H1 (cell line): Measurements from ENCODE around the gene EPG5. TPM values are rescaled to one million over a fixed set of nuclear protein-coding genes. Genes with fewer than 3 reads are reported as not detected.

Experiments
- CTCF ChIA-PET: fragments of 300-600 bp; sonication (Branson Sonifier 250); formaldehyde crosslinking; loops from one replicate; lab custom pipeline; 2021; ENCODE audit not compliant: partially characterized antibody; lab: Charles Lee
- POLR2A ChIA-PET: fragments of 300-600 bp; sonication (Branson Sonifier 250); formaldehyde crosslinking; loops from one replicate; lab custom pipeline; 2021; ENCODE audit warnings: inconsistent platforms; ENCODE audit not compliant: partially characterized antibody; lab: Charles Lee
- DNase-seq, 2 experiments: peaks; one replicate each; pipeline versions ENCODE4 v3.0.0 to v3.0.0-alpha.2; 2010 to 2022; ENCODE audit warnings: low spot score in 2 of 2, low read depth in 1 of 2, mixed read lengths in 1 of 2
- FAIRE-seq: peaks from 2 replicates; lab custom pipeline; 2011; peaks lifted over from hg19 to GRCh38; lab: Jason Lieb, UNC
- H2AFZ ChIP-seq: 2 replicates; pipeline ENCODE4 v1.8.1; 2012; ENCODE audit warnings: low read length, inconsistent platforms
- H2AK5ac ChIP-seq: 2 replicates; pipeline ENCODE4 v1.6.1; 2013; ENCODE audit warnings: low read depth, low read length
- H2BK120ac ChIP-seq: replicated peaks from 2 replicates; pipeline ENCODE3; 2013; ENCODE audit warnings: low read depth, low read length, inconsistent platforms
- H2BK12ac ChIP-seq: 2 replicates; pipeline ENCODE4 v1.6.1; 2013; ENCODE audit warnings: low read depth, low read length
- H2BK15ac ChIP-seq: 2 replicates; pipeline ENCODE4 v1.6.1; 2013; ENCODE audit warnings: low read length
- H2BK20ac ChIP-seq: 2 replicates; pipeline ENCODE4 v1.6.1; 2013; ENCODE audit warnings: low read length
- H2BK5ac ChIP-seq: 2 replicates; pipeline ENCODE4 v1.6.1; 2013; ENCODE audit warnings: low read depth, low read length
- H3K14ac ChIP-seq: 2 replicates; pipeline ENCODE4 v1.6.1; 2013; ENCODE audit warnings: inconsistent platforms; ENCODE audit not compliant: insufficient read length
- H3K18ac ChIP-seq: 2 replicates; pipeline ENCODE4 v1.6.1; 2013; ENCODE audit warnings: low read length; ENCODE audit errors: extremely low read depth
- H3K23ac ChIP-seq: 2 replicates; pipeline ENCODE4 v1.6.1; 2013; ENCODE audit warnings: inconsistent platforms; ENCODE audit not compliant: insufficient read length
- H3K23me2 ChIP-seq: 2 replicates; pipeline ENCODE4 v1.6.1; 2013; ENCODE audit warnings: low read depth, low read length
- H3K27ac ChIP-seq: 2 replicates; pipeline ENCODE4 v1.6.1; 2011; ENCODE audit warnings: low read depth, low read length, inconsistent platforms
- H3K27me3 ChIP-seq, 4 experiments: replicated peaks in 1 of 4; 1 replicate in 1 of 4; 2 replicates in 3 of 4; pipeline versions ENCODE4 v1.6.1 to v1.8.1; 2011 to 2013; ENCODE audit warnings: low read length in 3 of 4, mild to moderate bottlenecking in 3 of 4, inconsistent platforms in 2 of 4, mixed read lengths in 2 of 4, moderate library complexity in 1 of 4; ENCODE audit not compliant: control insufficient read depth in 3 of 4, insufficient read depth in 3 of 4; ENCODE audit errors: extremely low read depth in 1 of 4
- H3K36me3 ChIP-seq, 4 experiments: 2 replicates each; pipeline versions ENCODE4 v1.6.1 to v1.8.1; 2011 to 2013; ENCODE audit warnings: mild to moderate bottlenecking in 4 of 4, low read length in 3 of 4, moderate library complexity in 2 of 4, control low read depth in 1 of 4, inconsistent platforms in 1 of 4; ENCODE audit not compliant: insufficient read depth in 4 of 4, control insufficient read depth in 2 of 4
- H3K4ac ChIP-seq: replicated peaks from 2 replicates; pipeline ENCODE3; 2013; ENCODE audit warnings: low read length, low read depth, mixed read lengths, inconsistent platforms; ENCODE audit not compliant: insufficient read length
- H3K4me1 ChIP-seq, 4 experiments: replicated peaks in 1 of 4; 1 replicate in 1 of 4; 2 replicates in 3 of 4; pipeline versions ENCODE4 v1.6.1 to v1.8.1; 2011 to 2013; ENCODE audit warnings: low read length in 3 of 4, inconsistent platforms in 2 of 4, mixed read lengths in 1 of 4; ENCODE audit not compliant: insufficient read depth in 4 of 4, control insufficient read depth in 3 of 4
- H3K4me2 ChIP-seq, 2 experiments: 2 replicates each; pipeline versions ENCODE4 v1.6.1 to v1.8.1; 2011 to 2013; ENCODE audit warnings: low read depth in 2 of 2, low read length in 2 of 2, control low read depth in 1 of 2, inconsistent platforms in 1 of 2, mild to moderate bottlenecking in 1 of 2; ENCODE audit not compliant: insufficient read depth in 1 of 2
- H3K4me3 ChIP-seq, 4 experiments: fragments of 200-600, 300-600 bp in 1 of 4; sonication (generic), shearing (Covaris generic), sonication (Bioruptor Twin) in 1 of 4; 2 replicates each; pipeline versions ENCODE4 v1.5.1 to v1.8.1; 2011 to 2016; ENCODE audit warnings: low read length in 4 of 4, low read depth in 3 of 4, control low read depth in 2 of 4, inconsistent platforms in 2 of 4, mild to moderate bottlenecking in 2 of 4, mixed read lengths in 1 of 4, moderate library complexity in 1 of 4; ENCODE audit not compliant: insufficient read depth in 2 of 4; ENCODE audit errors: extremely low read depth in 1 of 4
- H3K56ac ChIP-seq: replicated peaks from 2 replicates; pipeline ENCODE3; 2013; ENCODE audit warnings: low read depth, mild to moderate bottlenecking, mixed read lengths, low read length, inconsistent platforms; ENCODE audit not compliant: insufficient read length
- H3K79me1 ChIP-seq: 2 replicates; pipeline ENCODE4 v1.6.1; 2013; ENCODE audit warnings: low read depth, low read length, control low read depth
- H3K79me2 ChIP-seq, 2 experiments: 2 replicates each; pipeline versions ENCODE4 v1.6.1 to v1.8.1; 2012 to 2013; ENCODE audit warnings: low read length in 2 of 2, mild to moderate bottlenecking in 2 of 2, inconsistent platforms in 1 of 2; ENCODE audit not compliant: insufficient read depth in 2 of 2, control insufficient read depth in 1 of 2
- H3K9ac ChIP-seq, 4 experiments: replicated peaks in 1 of 4; 1 replicate in 1 of 4; 2 replicates in 3 of 4; pipeline versions ENCODE4 v1.6.1 to v1.8.1; 2011 to 2013; ENCODE audit warnings: low read depth in 3 of 4, low read length in 3 of 4, control low read depth in 2 of 4, mild to moderate bottlenecking in 2 of 4, moderate library complexity in 2 of 4, inconsistent platforms in 1 of 4; ENCODE audit errors: extremely low read depth in 1 of 4
- H3K9me3 ChIP-seq, 2 experiments: 2 replicates each; pipeline versions ENCODE4 v1.6.1 to v1.8.1; 2012 to 2013; ENCODE audit warnings: mild to moderate bottlenecking in 2 of 2, moderate library complexity in 2 of 2, control low read depth in 1 of 2, inconsistent platforms in 1 of 2, low read depth in 1 of 2, low read length in 1 of 2, mixed read lengths in 1 of 2; ENCODE audit not compliant: insufficient read depth in 2 of 2
- H4K20me1 ChIP-seq, 2 experiments: replicated peaks in 1 of 2; 2 replicates each; pipeline versions ENCODE3 to v1.8.1; 2011 to 2013; ENCODE audit warnings: inconsistent platforms in 2 of 2, low read length in 2 of 2, mild to moderate bottlenecking in 1 of 2; ENCODE audit not compliant: insufficient read depth in 2 of 2, control insufficient read depth in 1 of 2
- H4K5ac ChIP-seq: 2 replicates; pipeline ENCODE4 v1.6.1; 2013; ENCODE audit warnings: low read length, low read depth, mixed read lengths, inconsistent platforms; ENCODE audit not compliant: insufficient read length
- H4K8ac ChIP-seq: 2 replicates; pipeline ENCODE4 v1.8.0; 2013; ENCODE audit warnings: mild to moderate bottlenecking, moderate library complexity, low read length, inconsistent platforms; ENCODE audit not compliant: insufficient read depth; ENCODE audit errors: extremely low read depth
- H4K91ac ChIP-seq: replicated peaks from 2 replicates; pipeline ENCODE3; 2013; ENCODE audit warnings: low read length, mixed read lengths, inconsistent platforms; ENCODE audit not compliant: insufficient read length
- CBX5 ChIP-seq: fragments of 300-800, 300-1000 bp; sonication (generic); IDR thresholded peaks from 2 replicates; pipeline ENCODE4 v1.7.1; 2016; ENCODE audit warnings: antibody characterized with exemption, low read length, low read depth
- EZH2 ChIP-seq: fragments of 200-600 bp; sonication (generic); IDR thresholded peaks from 2 replicates; pipeline ENCODE4 v1.7.1; 2012; ENCODE audit warnings: low read depth, mild to moderate bottlenecking, moderate library complexity, low read length, inconsistent platforms; ENCODE audit not compliant: severe bottlenecking
- JUN ChIP-seq: IDR thresholded peaks from 2 replicates; pipeline ENCODE4 v1.6.1; 2011; ENCODE audit warnings: low read depth, mild to moderate bottlenecking, improper control_type of control experiment, low read length
- JUND ChIP-seq: IDR thresholded peaks from 2 replicates; pipeline ENCODE4 v1.6.1; 2011; ENCODE audit warnings: mild to moderate bottlenecking, improper control_type of control experiment, low read length
- RFX5 ChIP-seq: IDR thresholded peaks from 2 replicates; pipeline ENCODE4 v1.6.1; 2011; ENCODE audit warnings: low read depth, low read length, improper control_type of control experiment, borderline replicate concordance
- SIX5 ChIP-seq: IDR thresholded peaks from 2 replicates; pipeline ENCODE4 v1.6.1; 2011; ENCODE audit warnings: mild to moderate bottlenecking, low read depth, low read length
- ZNF274 ChIP-seq: IDR thresholded peaks from 2 replicates; pipeline ENCODE4 v1.7.0; 2012; ENCODE audit warnings: low read length, borderline replicate concordance; ENCODE audit errors: extremely low read depth
- WGBS, 2 experiments: shearing (Covaris generic) in 1 of 2; methylation state at CpG; one replicate each; pipeline versions ENCODE4 v1.1.6 to v1.1.7; 2013 to 2015; ENCODE audit warnings: low lambda C conversion rate in 2 of 2, mixed read lengths in 2 of 2, inconsistent platforms in 1 of 2, low coverage in 1 of 2, missing lambda C conversion rate in 1 of 2; ENCODE audit not compliant: insufficient replicate concordance in 2 of 2, insufficient coverage in 1 of 2, insufficient read length in 1 of 2; ENCODE audit errors: extremely low coverage in 1 of 2, missing lambda C conversion rate in 1 of 2; 5-methylcytosine and 5-hydroxymethylcytosine counted together
- polyA plus RNA-seq, 7 experiments: library from polyadenylated mRNA; depleted of rRNA in 3 of 7; stranded (reverse) in 5 of 7; unstranded in 2 of 7; fragments of >200 nt in 5 of 7; fragments of 200-250 nt in 2 of 7; gene quantifications; 1 replicate in 5 of 7; 2 replicates in 1 of 7; 4 replicates in 1 of 7; pipeline versions ENCODE4 v1.2.1 to v1.2.3, GENCODE V29; 2011 to 2013; ENCODE audit warnings: missing spikeins in 2 of 7, mixed read lengths in 2 of 7
- total RNA-seq: library from RNA; stranded (reverse); fragmentation: NEBNext Ultra II Directional; extraction: Animal tissue kit (Norgen Biotek cat#: 25700); gene quantifications from 2 replicates; pipeline ENCODE4 v1.2.1, GENCODE V29; 2021
- TF ChIP-seq, protein P1 (sequence below): IDR thresholded peaks from 2 replicates; pipeline ENCODE4 v1.6.1; 2011; ENCODE audit warnings: low read length, improper control_type of control experiment
- TF ChIP-seq, protein P2 (sequence below): IDR thresholded peaks from 2 replicates; pipeline ENCODE4 v1.6.1; 2012; ENCODE audit warnings: inconsistent platforms

EPG5 gene
- total and polyA plus RNA-seq, 2 of the 8 experiments (the other 6 are each of a cell fraction or from before 2014, with no cell fraction given) = 14.1 to 18.3 TPM

DNA sequence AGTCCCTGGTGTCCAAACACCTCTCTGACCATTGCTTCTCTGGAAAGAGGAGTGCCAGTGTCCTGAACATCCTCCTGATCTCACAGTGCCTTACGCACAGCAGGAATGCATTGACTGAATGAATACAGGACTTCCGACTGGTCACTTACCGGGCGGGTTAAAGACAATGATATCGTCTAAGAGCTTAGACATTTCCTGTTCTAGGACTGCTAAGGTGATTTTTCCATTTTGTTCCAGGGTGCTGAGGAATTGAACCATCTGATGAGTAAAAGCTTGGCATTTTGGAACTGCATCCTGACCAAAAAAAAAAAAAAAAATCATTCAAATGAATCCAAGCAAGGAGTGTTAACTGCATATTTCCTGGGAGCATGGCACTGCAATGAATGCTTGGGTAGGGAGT, 101.7 kb downstream of the EPG5 start:
- H2BK120ac ChIP-seq = no peak overlapping the region
- H3K9ac ChIP-seq = no peak overlapping the region
- no peak overlapping the region for H2BK12ac ChIP-seq
- no peak overlapping the region for H3K4me2 ChIP-seq
- H3K56ac ChIP-seq = no peak overlapping the region
- TF ChIP-seq, protein P1, sequence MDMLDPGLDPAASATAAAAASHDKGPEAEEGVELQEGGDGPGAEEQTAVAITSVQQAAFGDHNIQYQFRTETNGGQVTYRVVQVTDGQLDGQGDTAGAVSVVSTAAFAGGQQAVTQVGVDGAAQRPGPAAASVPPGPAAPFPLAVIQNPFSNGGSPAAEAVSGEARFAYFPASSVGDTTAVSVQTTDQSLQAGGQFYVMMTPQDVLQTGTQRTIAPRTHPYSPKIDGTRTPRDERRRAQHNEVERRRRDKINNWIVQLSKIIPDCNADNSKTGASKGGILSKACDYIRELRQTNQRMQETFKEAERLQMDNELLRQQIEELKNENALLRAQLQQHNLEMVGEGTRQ = no peak
- TF ChIP-seq ZNF274 (no peak), SIX5 (no peak), EZH2 (no peak), JUND (no peak), JUN (no peak), CBX5 (no peak), RFX5 (no peak)
- TF ChIP-seq, protein P2, sequence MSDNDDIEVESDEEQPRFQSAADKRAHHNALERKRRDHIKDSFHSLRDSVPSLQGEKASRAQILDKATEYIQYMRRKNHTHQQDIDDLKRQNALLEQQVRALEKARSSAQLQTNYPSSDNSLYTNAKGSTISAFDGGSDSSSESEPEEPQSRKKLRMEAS = no peak
- TF ChIP-seq, all 59 proteins: peak for 0
- Histone ChIP-seq H3K27me3 (no peaks in the 10 kb centered on the region), H3K4me1 (no peaks in the 10 kb centered on the region), H3K23ac (no peak overlapping the region), H3K23me2 (no peaks in the 10 kb centered on the region), H3K4ac (no peak overlapping the region), H3K36me3 (peaks cover 3 to 27% (median 9%) of the 10 kb centered on the region in 4 experiments), H2BK5ac (no peak overlapping the region), H2AK5ac (no peak overlapping the region), H2BK15ac (no peak overlapping the region), H2BK20ac (no peak overlapping the region), H3K27ac (no peak overlapping the region), H4K5ac (no peak overlapping the region), H3K79me1 (no peaks in the 10 kb centered on the region), H3K79me2 (no peaks in the 10 kb centered on the region), H3K9me3 (no peaks in the 10 kb centered on the region), H4K91ac (no peak overlapping the region), H3K14ac (no peak overlapping the region), H3K4me3 (no peak overlapping the region), H4K20me1 (no peaks in the 10 kb centered on the region), H4K8ac (no peak overlapping the region), H2AFZ (no peak overlapping the region), H3K18ac (no peak overlapping the region)
- DNase-seq = no peak
- WGBS, 2 experiments = 98% methylated on average over 5 of the region's 5 CpGs; no CpG with 5 or more reads in 1 of the 2 experiments
- ChIA-PET POLR2A (no interaction called here), CTCF (interaction anchor here (5.9 kb wide), 1 partner anchor 13 kb away, joined by 63 read pairs; no protein-coding TSS in a partner anchor)
- no peak for FAIRE-seq
